GM18499 (cell line): ENCODE measurements around the gene SLC2A6.

Experiments used
- ATAC-seq: cut with Tn5 transposase; IDR thresholded peaks from one replicate; pipeline ENCODE4 v1.9.1; 2021; ENCODE audit warnings: moderate number of reproducible peaks; ENCODE audit not compliant: insufficient read depth, unreplicated experiment

The SLC2A6 gene

DNA sequence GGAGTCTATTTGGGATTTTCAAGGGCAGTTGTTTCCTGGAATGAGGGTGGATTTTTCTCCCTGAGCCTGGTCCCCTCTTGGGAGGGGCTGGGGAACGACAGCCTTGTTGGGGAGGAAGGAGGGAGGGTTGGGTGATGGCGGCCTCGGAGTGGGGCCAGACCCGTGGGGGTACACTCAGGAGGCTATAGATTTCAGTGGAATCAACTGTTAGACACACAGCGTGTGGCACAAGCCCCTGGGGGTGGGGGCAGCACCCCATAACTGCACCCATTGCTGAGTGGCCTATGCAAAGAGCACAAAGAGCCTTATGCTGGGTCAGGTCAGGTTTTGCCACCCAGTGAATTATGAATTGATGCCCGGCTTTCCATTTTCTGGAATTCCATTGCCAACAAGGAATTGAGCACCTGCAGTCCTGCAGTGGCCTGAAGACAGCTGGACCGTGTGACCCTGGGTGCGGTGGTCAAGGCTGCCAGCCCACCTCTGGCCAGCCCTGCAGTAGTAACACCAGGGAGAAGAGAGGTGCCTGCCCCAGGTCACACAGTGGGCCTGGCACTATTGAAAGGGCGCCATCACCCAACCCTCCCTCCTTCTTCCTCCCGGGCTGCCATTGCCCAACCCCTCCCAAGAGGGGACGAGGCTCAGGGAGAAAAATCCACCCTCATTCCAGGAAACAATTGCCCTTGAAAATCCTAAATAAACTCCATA, 37.5 kb upstream of the SLC2A6 start:
- ATAC-seq, result no peak

DNA sequence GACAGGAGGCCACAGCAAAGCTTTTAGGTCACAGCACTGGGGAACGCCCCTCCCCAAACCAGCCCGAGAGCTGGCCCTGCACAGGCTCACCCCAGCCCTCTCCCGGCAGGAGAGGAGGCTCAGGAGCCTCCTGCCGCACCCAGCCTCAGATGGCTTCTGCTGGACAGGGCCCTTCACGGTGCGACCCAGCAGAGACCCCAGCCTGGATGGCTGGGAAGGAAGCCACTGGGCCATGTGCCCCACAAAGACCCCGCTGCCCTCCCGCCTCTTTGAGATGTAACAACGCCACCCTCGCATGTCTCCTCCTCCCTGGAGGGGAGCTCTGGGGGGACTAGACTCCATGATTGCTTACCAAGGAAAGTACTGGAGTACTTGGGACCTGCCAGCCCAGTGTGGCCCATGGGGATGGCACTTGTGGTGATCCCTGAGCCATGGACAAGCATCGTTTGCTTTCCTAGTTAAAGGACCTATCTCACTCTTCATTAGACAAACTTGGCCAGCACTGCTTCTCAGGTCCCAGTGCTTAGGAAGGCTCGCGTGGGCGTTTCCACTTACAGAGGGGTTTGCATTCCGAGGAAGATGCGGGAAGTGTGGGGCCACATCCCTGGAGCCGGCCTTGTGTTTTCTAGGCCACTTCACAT, 36.8 kb upstream of the SLC2A6 start:
- no peak for ATAC-seq

DNA sequence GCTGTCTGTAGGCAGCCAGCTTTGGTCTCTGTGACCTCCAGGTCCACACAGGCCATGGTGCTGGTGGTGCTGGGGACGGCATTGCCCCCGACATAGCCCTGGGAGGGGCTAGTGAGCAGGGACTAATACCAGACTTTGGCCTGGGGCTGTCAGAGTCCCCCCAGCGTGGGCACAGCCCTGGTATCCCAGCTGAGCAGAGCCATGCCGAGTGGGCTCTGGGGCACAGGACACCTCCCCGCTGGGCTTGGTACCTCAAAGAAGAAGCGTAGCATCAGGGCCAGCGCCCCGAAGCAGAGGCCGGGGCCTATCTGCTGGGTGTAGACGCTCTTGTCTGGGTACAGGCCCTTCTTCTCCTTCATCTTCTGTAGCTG, 36.3 kb upstream of the SLC2A6 start:
- ATAC-seq, result no peak

DNA sequence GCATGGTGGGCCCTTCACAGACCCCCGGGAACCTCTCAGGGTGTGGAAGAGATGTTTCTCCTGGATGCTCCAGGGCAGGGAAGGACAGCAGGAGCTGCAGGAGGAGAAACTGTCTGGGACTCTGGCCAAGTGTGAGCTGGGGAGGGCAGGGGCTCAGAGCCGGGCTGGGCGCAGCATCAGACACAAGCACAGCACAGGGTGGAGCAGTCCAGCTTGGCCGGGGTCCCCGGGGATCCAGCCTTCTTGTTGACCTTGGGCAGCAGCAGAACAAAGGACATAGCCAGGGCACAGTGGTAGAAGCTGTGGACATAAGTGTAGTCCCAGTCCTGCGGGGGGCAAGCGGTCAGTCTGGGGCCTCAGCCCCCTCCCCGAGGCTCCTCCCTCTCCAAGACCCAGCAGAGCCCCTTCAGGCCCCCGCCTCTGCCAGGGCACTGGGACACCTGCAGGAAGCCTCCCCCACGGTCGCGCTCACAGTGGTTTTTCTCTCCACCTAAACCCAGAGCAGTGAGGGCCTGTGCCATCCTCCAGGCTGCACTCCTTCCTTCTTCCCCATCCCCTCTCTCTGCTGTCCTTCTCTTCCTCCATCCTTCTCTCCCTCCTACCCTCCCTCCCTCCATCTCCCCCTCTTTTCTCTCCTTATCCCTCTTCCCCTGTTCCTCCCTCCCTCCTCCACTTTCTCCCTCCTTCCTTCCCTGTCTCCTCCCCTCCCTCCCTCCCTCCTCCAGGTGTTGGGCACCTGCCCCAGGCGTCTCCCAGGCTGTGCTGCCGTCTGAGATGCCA, 35.8 kb upstream of the SLC2A6 start:
- ATAC-seq, result no peak

DNA sequence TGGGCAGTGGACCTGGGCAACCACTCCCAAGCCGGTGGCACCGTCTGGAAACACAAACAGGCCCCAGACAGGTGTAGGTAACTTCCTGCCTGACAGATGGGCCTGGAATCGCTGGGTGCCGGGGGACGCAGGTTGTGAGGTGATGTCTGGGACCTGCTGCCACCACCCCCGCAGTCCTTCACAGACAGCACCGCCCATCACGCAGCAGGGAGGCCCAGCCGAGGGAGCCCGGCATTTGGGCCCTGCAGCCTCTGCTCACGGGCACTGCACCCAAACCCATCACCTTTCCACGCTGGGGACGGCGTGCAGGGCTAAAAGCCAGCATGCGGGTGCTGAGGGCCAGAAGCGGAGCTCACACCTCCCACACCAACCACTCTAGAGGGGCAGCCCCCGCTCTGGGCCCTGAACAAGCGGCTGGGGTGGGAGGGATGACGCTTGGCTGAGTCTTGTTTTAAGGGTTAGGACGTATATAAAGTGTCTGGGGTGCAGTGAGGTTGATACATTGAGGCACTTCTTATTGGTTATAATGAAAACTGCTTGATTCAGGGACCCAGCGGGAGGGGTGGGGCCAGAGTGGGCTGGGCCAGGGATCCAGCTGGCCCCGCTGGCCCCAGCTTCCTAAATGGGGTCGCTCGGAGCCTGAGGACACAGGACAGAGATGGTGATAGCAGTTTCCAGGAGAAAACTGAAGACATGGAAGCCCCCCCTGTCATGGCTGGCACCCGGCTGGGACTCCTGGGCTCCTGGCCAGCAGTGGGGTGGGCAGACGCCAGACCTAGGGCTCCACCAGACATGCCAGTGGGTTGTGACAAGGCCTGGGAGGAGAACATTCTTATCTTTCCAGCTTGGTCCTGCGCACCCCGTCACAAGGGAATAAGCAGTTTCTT, 34.6 kb upstream of the SLC2A6 start:
- no peak for ATAC-seq

DNA sequence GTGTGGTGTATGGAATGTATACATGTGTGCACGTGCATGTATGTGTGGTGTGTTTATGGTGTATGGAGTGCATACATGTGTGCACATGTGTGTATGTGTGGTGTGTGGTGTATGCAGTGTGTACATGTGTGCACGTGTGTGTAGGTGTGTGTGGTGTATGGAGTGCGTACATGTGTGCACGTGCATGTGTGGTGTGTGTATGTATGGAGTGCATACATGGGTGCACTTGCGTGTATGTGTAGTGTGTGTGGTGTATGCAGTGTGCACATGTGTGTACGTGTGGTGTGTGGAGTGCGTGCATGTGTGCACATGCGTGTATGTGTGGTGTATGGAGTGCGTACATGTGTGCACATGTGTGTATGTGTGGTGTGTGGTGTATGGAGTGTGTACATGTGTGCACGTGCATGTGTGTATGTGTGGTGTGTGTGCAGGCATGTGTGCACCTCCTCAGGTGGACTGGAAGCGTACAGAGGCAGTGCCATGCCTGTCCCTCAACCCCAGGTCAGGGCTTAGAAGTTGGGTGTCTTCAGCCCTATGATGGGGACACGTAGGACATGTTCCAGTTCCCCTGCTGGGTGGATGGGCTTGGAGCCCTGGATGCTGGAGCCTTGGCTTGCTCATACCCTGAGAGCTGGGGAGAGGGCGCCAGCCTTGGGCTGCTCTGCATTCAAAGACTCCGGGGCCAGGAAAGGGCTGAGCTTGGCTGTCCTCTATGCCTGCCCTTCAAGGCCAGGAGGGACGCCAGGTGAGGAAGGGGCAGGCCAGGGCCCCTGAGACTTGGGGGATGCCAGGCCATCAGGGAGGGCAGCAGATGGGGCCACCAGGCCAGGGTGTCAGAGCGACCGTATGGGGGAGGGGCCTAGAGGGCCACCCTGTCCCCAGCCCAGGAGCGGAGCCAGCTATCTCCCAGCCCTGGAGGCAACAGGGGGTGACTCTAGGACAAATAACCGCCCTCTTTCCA, 33.6 kb upstream of the SLC2A6 start:
- ATAC-seq, result no peak

DNA sequence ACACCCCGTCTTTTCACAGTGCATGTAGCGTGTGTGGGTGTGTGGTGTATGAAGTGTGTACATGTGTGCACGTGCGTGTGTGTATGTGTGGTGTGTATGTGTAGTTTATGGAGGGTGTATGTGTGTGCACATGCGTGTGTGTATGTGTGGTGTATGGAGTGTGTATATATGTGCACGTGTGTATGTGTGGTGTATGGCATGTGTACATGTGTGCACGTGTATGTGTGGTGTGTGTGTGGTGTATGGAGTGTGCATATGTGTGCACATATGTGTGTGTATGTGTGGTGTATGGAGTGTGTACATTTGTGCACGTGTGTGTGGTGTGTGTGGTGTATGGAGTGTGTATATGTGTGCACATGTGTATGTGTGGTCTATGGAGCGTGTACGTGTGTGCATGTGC, 32.7 kb upstream of the SLC2A6 start:
- ATAC-seq, result no peak

DNA sequence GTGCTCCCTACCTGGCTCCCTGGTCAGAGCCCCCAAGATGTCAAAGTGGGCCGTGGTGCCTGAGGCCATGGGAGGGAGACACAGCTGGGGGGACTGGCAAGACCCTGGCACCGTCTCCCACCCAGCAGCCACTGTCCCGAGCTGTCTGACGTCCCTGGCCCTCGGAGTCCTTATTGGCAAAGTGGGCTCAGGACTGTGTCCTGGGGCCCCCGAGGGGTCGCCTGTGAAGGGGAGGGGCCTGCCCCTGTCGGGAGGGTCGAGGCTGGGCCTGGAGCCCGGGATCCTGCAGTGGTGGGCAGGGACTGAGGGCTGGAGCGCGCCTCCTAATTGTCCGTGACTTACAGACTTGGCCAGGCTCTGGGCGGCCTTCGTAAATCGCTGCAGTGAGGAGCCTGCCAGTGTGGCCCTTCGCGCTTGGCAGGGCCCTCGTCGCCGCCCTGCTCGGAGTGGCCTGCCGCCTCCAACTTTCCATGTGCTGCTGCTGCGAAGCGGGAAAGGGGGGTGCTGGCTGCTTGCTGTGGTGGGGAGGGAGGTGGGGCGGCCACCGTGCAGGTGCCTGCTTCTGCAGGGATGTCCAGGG, 32.1 kb upstream of the SLC2A6 start:
- ATAC-seq, result no peak

DNA sequence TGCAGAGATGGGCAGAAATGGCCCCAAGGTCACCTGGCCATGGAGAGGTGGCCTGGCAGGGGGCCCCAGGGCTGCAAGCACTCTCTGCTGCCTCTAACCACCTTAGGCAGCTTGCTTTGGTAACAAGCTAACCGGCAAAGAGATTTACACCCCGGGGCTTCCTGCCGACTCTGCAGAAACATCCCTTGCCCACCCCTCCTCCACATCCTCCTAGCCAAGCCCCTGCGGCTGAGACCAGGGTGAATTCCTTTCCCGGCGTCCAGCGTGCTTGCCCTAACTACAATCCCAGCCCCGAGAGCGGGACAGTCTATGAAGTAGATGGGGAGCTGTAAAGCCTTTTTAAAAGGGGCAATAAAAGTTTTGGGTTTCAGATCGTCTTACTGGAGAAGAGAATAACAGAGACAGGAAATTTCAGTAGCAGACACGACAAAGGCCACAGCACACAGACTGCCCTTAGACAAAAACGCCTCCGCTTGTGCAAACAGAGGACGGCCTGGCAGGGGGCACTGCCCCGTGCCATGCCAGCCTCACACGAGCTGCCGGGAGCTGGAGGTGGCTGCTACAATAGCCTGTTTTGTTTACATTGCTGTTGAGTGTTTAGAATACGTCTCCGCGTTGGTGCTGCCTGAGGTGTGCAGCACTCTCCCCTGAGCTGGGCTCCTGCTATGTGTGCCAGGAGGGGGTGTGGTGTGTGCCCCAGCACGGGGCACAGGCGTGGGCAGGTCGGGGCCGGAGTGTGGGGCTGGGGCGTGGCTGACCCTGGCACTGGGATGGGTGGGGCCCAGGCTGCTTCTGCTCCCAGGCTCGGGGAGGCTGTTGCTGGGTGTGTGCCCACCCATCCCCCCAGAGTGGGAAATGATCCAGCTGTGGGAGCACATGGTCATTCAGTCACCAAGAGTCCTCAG, 30.5 kb upstream of the SLC2A6 start:
- no peak for ATAC-seq

DNA sequence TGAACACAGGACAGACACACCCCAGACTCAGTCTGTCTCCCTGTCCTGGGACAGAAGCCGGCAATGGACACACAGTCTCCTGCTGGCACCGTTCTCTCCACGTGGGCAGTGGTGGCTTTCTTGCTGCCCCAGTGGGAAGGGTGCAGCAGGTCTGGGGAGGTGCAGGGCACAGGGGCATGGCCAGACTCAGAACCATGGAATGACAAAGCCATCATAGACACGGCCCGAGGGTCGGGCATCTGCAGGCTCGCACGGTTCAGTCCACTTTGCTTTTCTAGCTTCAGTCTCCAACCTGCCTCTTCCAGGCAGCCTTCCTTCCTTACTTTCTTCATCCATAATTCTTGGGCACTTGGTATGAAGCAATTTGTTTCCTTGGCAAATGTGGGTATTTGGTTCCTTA, 29.1 kb upstream of the SLC2A6 start:
- no peak for ATAC-seq

DNA sequence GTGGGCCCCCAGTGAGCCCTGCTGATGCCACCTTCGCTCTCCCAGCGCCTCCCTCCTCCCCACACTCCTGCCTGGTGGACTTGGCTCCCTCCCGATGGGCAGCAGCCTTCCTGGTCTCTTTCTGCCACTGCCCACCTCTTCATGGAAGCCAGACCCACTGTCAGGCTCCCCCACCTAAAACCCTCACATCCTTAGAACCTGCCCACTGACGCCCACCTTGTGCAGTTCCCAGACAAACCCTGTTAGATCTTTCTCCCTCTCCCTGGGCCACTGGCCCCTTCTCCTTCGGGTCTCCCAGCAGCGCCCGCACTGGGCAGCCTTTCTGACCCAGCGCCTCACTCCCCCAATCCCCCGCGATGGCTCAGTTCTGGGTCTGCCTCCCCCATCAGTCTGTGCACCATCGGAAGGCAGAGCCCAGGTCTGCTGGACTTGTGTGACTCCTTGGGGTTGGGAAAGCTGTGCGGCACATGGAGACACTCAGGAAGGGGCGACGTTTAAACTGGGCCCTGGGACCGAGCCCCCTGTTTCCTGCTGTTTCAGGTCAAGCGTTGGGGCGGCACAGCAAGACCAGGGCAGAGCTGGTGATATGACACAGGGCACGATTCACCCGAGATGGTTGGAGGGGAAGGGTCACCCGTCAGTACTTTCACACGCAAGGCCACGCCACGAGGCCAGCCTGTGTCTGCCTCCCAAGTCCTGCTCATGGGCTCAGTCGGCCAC, 28.5 kb upstream of the SLC2A6 start:
- ATAC-seq, result no peak

DNA sequence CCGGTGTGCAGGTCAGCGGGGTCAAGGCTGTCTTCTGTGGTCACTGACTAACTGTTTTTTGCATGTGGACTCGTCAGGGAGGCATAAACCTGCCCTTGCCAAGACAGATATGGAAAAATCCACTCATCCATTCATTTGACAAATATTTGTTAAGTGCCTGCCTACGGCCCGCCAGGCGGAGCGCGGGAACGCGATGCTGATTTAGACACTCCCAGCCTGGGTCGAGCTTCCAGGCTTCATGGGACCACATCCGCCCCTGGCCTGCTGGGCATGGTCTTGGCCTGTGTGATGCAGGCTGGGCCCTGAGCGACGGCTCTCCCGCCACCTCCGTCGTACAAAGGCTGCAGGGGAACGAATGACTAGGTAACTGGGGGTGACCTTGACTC, 27.7 kb upstream of the SLC2A6 start:
- no peak for ATAC-seq

DNA sequence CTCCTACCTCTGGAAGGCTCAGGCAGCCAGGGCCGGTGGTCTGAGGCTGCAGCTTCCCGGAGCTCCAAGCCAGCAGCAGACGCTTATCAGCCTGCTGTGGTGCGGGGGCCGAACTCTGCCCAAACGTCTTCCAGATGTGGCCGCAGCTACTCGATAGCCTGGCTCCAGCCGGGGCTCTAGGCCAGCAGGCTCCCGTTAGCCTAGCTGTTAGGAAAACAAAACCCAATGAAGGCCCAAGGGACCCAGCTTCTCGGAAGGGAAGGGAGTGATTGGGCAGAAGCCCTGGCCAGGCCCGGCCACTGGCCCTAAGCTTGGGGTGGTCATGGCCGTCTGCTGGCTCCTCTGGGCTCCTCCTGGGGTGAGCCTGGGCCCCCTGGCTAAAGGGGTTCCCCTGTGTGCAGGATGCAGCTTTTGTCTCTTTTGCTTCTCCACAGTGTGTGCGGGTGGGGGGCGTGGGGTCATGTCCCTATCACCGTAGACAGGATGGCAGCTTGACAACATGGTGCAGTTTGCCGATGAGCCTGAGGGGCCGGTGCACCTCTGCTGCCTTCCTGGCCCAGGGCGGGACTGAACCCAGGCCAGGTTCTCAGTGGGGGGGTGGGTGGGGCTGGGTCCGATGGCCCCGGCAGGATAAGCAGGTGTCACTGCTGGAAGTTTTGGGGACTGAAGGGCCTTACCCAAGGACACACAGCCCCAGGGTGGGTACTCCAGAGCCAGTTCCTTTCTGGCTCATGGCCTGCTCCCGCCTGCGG, 27.2 kb upstream of the SLC2A6 start:
- ATAC-seq, result no peak

DNA sequence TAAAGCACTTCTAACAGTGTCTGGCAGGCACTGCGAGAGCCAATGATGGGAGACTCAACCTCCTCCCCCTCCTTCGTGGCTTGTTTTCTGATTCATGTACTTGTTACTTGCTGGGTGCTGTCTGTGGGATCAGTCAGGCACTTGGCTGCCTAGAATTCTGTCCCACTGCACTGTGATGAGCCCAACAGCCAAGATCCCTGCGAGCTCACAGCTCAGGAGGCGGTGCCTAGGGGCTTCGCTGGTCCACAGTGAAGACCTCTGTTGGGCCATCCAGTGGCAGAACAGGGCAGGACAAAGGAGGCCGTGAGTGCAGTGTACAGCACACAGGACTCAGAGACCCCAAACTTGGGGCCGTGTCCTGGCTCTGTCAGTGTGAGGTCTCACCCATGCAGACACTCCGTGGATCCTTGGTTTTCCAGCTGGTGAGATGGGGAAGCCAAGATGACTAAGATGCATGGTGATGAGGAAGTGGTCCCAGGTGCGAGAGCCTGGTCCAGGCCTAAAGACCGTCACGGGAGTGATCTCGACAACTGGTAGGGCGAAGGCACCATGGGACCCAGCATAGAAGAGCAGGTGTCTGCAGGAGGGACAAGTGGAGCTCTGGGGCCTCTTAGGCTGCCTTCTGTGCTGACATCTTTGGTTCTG, 26.4 kb upstream of the SLC2A6 start:
- ATAC-seq, result no peak

DNA sequence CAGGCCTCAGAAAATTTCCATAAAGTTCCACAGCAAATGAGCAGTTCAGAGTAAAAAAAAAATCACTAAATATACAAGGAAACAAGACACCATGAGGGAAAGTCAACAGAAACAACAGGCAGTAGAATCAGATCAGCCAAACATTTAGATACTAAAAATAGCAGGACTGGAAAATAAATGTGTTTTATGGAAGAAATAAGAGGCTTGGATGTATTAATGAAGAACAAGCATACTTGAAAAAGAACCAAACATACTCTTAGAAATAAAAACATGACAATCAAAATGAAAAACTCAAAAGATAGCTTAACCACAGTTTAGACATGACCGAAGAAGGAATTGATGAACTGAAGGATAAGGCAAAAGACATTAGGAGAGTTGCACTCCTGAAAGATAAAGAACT, 23.2 kb upstream of the SLC2A6 start:
- ATAC-seq, result no peak

DNA sequence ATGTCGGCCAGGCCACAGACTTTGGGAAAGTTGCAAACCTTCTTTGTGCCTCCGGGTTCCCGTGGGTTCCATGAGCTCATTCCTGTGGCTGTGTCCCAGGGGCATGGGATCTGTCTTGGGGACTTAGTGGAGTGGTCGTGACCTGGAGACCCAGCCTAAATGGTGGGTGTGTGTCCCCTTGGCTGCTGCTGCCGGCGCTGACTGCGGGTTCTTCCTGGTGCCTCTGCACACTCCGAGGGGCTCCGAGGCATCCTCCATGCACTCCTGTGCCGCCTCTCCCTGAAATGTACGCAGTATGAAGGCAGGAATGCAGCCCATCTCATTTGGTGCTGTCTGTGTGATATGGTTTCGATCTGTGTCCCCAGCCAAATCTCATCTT, 21.0 kb upstream of the SLC2A6 start:
- ATAC-seq, result no peak
